Gastrocnemius medialis (tissue), 4 donors: ENCODE data around the gene RMND5A. TPM values are rescaled to one million over a fixed set of nuclear protein-coding genes. Genes with fewer than 3 reads are reported as not detected.
"Not testable (repeated sequence)": the region's sequence is repeated elsewhere in the genome, so short reads cannot be mapped to it uniquely, and the experiment has no call there.

Experiments
- ATAC-seq, 2 donors: fragments of 150-250 bp; one replicate each; pipeline ENCODE4 v1.9.1; 2016
- DNase-seq, 2 donors: peaks; one replicate each; pipeline ENCODE4 v3.0.0-alpha.2; 2019
- H3K27ac ChIP-seq, 4 donors: fragments of 200-600 bp; sonication (generic); 1 replicate in 1 of 4; 2 replicates in 3 of 4; pipeline ENCODE4 v1.5.1; 2016 to 2018; ENCODE audit warnings: mild to moderate bottlenecking in 2 of 4, moderate library complexity in 1 of 4
- H3K27me3 ChIP-seq, 3 donors: fragments of 200-600 bp; sonication (generic) in 2 of 3; 1 replicate in 1 of 3; 2 replicates in 2 of 3; pipeline versions ENCODE4 v1.5.1 to v1.6.0; 2016 to 2019; ENCODE audit warnings: mild to moderate bottlenecking in 1 of 3, moderate library complexity in 1 of 3
- H3K36me3 ChIP-seq, 2 donors: fragments of 200-600 bp; sonication (generic) in 1 of 2; one replicate each; pipeline ENCODE4 v1.5.1; 2017 to 2018
- H3K4me1 ChIP-seq, 2 donors: fragments of 200-600 bp; sonication (generic) in 1 of 2; one replicate each; pipeline ENCODE4 v1.5.1; 2016 to 2017; ENCODE audit warnings: mild to moderate bottlenecking in 2 of 2
- H3K4me3 ChIP-seq, 4 donors: fragments of 200-600 bp; sonication (generic) in 3 of 4; 1 replicate in 1 of 4; 2 replicates in 3 of 4; pipeline ENCODE4 v1.5.1; 2016 to 2019; ENCODE audit warnings: mild to moderate bottlenecking in 2 of 4
- H3K9me3 ChIP-seq, 3 donors: fragments of 200-600 bp; sonication (generic) in 2 of 3; 1 replicate in 1 of 3; 2 replicates in 2 of 3; pipeline ENCODE4 v1.5.1; 2016 to 2019
- POLR2A ChIP-seq, 2 donors: fragments of 450-650 bp; IDR thresholded peaks; one replicate each; pipeline ENCODE4 v1.6.1; 2017; ENCODE audit warnings: antibody characterized with exemption in 2 of 2, mild to moderate bottlenecking in 2 of 2, moderate library complexity in 2 of 2
- in situ Hi-C, 4 donors: fragments of 200-750 bp; cut with MboI; loops; one replicate each; pipeline versions ENCODE4 v1.15.0 to v1.8.0; 2017; ENCODE audit warnings: low sequenced_read_pairs in 4 of 4
- intact Hi-C: fragments of 100-400 bp; cut with DNase I; formaldehyde crosslinking; loops from one replicate; pipeline ENCODE4 v1.15.1; 2023; ENCODE audit warnings: low total_unique reads
- total RNA-seq, 4 donors: library from RNA; depleted of rRNA; stranded (reverse); fragments of >200 nt; gene quantifications; one replicate each; pipeline versions ENCODE4 v1.1.0 to v1.2.3, GENCODE V29; 2016
- TF ChIP-seq, protein P1 (sequence below), 5 experiments: fragments of 450-650 bp in 3 of 5; fragments of 200-600 bp in 2 of 5; sonication (generic) in 2 of 5; IDR thresholded peaks in 4 of 5; conservative IDR thresholded peaks in 1 of 5; 1 replicate in 4 of 5; 2 replicates in 1 of 5; pipeline ENCODE4 v1.5.1; 2016 to 2019; ENCODE audit warnings: antibody characterized with exemption in 5 of 5, mild to moderate bottlenecking in 3 of 5, moderate library complexity in 3 of 5

Gene RMND5A, protein sequence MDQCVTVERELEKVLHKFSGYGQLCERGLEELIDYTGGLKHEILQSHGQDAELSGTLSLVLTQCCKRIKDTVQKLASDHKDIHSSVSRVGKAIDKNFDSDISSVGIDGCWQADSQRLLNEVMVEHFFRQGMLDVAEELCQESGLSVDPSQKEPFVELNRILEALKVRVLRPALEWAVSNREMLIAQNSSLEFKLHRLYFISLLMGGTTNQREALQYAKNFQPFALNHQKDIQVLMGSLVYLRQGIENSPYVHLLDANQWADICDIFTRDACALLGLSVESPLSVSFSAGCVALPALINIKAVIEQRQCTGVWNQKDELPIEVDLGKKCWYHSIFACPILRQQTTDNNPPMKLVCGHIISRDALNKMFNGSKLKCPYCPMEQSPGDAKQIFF
- total RNA-seq: 100 to 1,000 TPM in 3 of 4 donors, 10 to 100 TPM in 1; 88.9 to 113 (median 102) TPM

DNA sequence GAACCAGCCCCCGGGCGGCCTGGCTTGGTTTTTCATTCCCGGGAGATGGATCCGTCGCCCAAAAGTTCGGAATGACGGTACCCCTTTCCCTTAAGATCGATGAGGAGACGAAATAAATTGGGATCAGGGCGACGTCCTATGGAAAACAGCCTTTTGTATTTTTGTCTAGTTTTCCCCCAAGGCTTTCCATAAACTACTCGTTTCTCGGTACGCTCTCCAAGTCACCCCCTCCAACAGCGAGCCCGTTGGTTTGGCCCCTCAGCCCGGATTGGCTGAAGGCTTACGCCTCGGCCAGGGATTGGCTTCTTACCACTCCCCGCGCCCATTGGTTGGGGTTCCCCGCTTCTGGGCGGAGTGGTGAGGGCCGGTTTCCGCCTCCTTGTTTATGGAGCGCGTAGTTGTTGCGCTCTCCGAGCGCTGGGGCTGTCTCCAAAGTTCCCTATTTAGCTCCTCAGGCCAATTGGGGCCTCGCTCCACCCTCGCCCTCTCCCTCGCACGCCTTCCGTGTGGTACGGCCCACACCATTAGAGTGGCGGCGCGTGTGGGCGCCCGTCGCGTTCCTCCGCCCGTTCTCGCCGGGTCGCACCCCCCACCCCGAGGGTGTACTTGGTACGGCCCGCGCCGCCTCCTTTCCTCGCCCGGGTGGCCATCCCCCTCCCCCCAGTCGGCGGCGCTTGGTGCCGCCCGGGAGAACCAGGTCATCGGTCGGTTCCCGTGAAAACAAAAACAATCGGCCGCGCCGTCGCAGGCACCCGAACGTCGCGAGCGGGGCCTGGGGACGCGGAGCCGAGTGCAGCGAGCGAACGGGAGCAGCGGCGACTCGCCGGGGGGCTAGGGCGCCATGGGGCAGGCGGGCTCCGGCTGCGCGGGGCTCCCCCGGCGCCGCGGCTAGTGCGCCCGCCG, at the start of gene RMND5A:
RMND5A (plus strand) TSS at position 655 of the 903 bp plus-strand sequence. CDS start 377 bp downstream, outside the sequence.
- H3K9me3 ChIP-seq, in situ Hi-C loops: not testable (repeated sequence)

DNA sequence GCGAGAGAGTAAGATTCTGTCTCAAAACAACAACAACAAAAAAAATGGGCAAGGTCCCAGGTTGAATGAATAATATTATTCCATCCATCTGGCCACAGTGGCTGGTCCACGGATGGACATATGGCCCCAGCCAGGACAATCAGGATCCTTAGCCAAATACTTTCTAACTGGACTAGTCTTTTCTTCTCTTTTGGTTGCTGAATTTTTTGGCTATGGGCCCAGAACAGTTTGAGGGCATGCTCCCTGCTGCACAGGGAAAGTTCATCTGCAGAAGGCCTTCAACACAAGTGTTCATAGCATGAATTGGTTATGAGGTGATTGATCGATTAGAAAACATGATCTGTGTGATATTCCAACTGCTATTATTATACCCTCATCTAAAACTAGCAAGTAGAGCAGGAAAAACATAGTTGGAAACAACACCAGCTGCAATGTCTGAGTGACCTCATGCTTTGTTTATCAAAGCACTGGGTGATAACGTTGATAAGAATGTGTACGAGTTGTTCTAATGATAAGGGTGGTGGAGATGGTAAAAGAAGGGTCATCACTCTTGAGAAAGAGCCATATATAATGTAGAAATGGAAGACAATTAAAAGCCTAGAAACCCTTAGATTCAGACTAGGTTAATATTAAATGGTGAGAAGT, 48.6 kb upstream of the RMND5A start:
- ATAC-seq (peak in 1 of 2 donors; percentile 15), DNase-seq (no peak)
- no peaks in the 10 kb centered on the region for H3K9me3 ChIP-seq
- TF ChIP-seq, protein P1, sequence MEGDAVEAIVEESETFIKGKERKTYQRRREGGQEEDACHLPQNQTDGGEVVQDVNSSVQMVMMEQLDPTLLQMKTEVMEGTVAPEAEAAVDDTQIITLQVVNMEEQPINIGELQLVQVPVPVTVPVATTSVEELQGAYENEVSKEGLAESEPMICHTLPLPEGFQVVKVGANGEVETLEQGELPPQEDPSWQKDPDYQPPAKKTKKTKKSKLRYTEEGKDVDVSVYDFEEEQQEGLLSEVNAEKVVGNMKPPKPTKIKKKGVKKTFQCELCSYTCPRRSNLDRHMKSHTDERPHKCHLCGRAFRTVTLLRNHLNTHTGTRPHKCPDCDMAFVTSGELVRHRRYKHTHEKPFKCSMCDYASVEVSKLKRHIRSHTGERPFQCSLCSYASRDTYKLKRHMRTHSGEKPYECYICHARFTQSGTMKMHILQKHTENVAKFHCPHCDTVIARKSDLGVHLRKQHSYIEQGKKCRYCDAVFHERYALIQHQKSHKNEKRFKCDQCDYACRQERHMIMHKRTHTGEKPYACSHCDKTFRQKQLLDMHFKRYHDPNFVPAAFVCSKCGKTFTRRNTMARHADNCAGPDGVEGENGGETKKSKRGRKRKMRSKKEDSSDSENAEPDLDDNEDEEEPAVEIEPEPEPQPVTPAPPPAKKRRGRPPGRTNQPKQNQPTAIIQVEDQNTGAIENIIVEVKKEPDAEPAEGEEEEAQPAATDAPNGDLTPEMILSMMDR (IDR thresholded peaks at IDR 0.05 in 4 of 5, conservative IDR thresholded peaks at IDR 0.05 in 1 of 5): no peak
- TF ChIP-seq POLR2A (IDR thresholded peaks at IDR 0.05): no peak
- no peaks in the 10 kb centered on the region for H3K27me3 ChIP-seq
- in situ Hi-C loops (no loop called here), intact Hi-C loops (no loop called here)
- no peaks in the 10 kb centered on the region for H3K36me3 ChIP-seq
- H3K4me3 ChIP-seq: no peak overlapping the region
- peaks cover 28 to 30% of the 10 kb centered on the region in 2 donors for H3K4me1 ChIP-seq
- H3K27ac ChIP-seq: peak overlapping the region in 3 of 4 donors; percentile 20 to 51 (median 21)

More for the DNA sequence above, at the start of gene RMND5A:
- intact Hi-C loops, H3K4me1 ChIP-seq, H3K36me3 ChIP-seq, H3K27me3 ChIP-seq: not testable (repeated sequence)
- ATAC-seq (peak; percentile 90 to 91), DNase-seq (peak; percentile 90 to 97)
- peak within 1 kb of the TSS; percentile 87 to 93 (median 88) for H3K27ac ChIP-seq
- H3K4me3 ChIP-seq: peak within 1 kb of the TSS; percentile 66 to 76 (median 71)
- peak; percentile 80 to 87 for TF ChIP-seq POLR2A (IDR thresholded peaks at IDR 0.05)

DNA sequence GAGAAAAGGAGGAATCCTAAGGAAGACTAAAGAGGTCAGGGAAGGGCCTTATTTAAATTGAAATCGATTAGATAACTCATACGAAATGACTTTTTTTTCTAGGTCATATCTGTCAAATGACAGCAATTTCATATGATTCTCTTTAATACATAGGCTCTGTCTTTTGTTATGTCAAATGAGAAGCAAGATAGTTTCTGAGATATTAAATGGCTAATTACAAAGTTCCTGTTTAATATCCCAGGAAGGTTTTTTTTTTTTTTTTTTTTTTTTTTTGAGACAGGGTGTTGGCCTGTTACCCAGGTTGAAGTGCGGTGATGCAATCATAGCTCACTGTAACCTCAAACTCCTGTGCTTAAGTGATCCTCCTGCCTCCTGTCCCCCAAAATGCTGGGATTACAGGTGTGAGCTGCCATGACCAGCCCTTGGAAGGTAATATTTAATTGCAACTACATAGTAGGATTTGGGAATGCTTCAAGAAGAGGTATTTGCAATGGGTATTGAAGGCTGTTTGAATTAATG, 48.0 kb upstream of the RMND5A start:
- in situ Hi-C loops: no loop called here
- Histone ChIP-seq H3K9me3 (no peaks in the 10 kb centered on the region), H3K4me3 (no peak overlapping the region), H3K36me3 (no peaks in the 10 kb centered on the region), H3K4me1 (peaks cover 28 to 30% of the 10 kb centered on the region in 2 donors), H3K27ac (peak overlapping the region in 2 of 4 donors; percentile 18 to 51), H3K27me3 (no peaks in the 10 kb centered on the region)
- TF ChIP-seq, protein P1 (IDR thresholded peaks at IDR 0.05 in 4 of 5, conservative IDR thresholded peaks at IDR 0.05 in 1 of 5): no peak
- no peak for TF ChIP-seq POLR2A (IDR thresholded peaks at IDR 0.05)
- ATAC-seq (no peak), DNase-seq (no peak)
- intact Hi-C loops: no loop called here

DNA sequence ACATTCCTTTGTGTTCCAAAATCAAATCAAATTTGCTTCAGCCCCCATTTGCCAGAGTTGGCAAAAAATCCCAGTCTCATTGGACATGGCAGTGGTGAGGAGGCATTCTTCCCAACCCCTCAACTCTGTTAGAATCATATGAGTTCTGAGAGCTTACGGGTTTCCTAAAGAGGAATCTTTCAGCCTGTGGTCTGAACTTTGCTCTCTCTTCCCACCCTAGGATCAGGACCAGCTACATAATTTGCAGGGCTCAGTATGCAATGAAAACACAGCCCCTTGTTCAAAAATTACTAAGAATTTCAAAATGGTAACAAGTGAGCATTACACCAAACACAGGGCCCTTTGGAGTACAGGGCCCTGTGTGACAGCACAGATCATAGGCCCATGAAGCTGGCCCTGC, 47.1 kb upstream of the RMND5A start:
- Histone ChIP-seq H3K27me3 (no peaks in the 10 kb centered on the region), H3K4me3 (no peak overlapping the region), H3K9me3 (no peaks in the 10 kb centered on the region), H3K4me1 (peaks cover 28 to 30% of the 10 kb centered on the region in 2 donors), H3K27ac (no peak overlapping the region), H3K36me3 (no peaks in the 10 kb centered on the region)
- DNase-seq (no peak), ATAC-seq (no peak)
- TF ChIP-seq POLR2A (IDR thresholded peaks at IDR 0.05): no peak
- TF ChIP-seq, protein P1 (IDR thresholded peaks at IDR 0.05 in 4 of 5, conservative IDR thresholded peaks at IDR 0.05 in 1 of 5): no peak
- intact Hi-C loops (no loop called here), in situ Hi-C loops (no loop called here)
